H1 (cell line): ENCODE measurements around the gene RBFOX1. TPM values are rescaled to one million over a fixed set of nuclear protein-coding genes. Genes with fewer than 3 reads are reported as not detected.

ENCODE experiments used
- CTCF ChIA-PET: fragments of 300-600 bp; sonication (Branson Sonifier 250); formaldehyde crosslinking; loops from one replicate; lab custom pipeline; 2021; ENCODE audit not compliant: partially characterized antibody; lab: Charles Lee
- POLR2A ChIA-PET: fragments of 300-600 bp; sonication (Branson Sonifier 250); formaldehyde crosslinking; loops from one replicate; lab custom pipeline; 2021; ENCODE audit warnings: inconsistent platforms; ENCODE audit not compliant: partially characterized antibody; lab: Charles Lee
- DNase-seq, 2 experiments: peaks; one replicate each; pipeline versions ENCODE4 v3.0.0 to v3.0.0-alpha.2; 2010 to 2022; ENCODE audit warnings: low spot score in 2 of 2, low read depth in 1 of 2, mixed read lengths in 1 of 2
- FAIRE-seq: peaks from 2 replicates; lab custom pipeline; 2011; peaks lifted over from hg19 to GRCh38; lab: Jason Lieb, UNC
- H2AFZ ChIP-seq: 2 replicates; pipeline ENCODE4 v1.8.1; 2012; ENCODE audit warnings: low read length, inconsistent platforms
- H2AK5ac ChIP-seq: 2 replicates; pipeline ENCODE4 v1.6.1; 2013; ENCODE audit warnings: low read depth, low read length
- H2BK120ac ChIP-seq: replicated peaks from 2 replicates; pipeline ENCODE3; 2013; ENCODE audit warnings: low read depth, low read length, inconsistent platforms
- H2BK12ac ChIP-seq: 2 replicates; pipeline ENCODE4 v1.6.1; 2013; ENCODE audit warnings: low read depth, low read length
- H2BK15ac ChIP-seq: 2 replicates; pipeline ENCODE4 v1.6.1; 2013; ENCODE audit warnings: low read length
- H2BK20ac ChIP-seq: 2 replicates; pipeline ENCODE4 v1.6.1; 2013; ENCODE audit warnings: low read length
- H2BK5ac ChIP-seq: 2 replicates; pipeline ENCODE4 v1.6.1; 2013; ENCODE audit warnings: low read depth, low read length
- H3K14ac ChIP-seq: 2 replicates; pipeline ENCODE4 v1.6.1; 2013; ENCODE audit warnings: inconsistent platforms; ENCODE audit not compliant: insufficient read length
- H3K18ac ChIP-seq: 2 replicates; pipeline ENCODE4 v1.6.1; 2013; ENCODE audit warnings: low read length; ENCODE audit errors: extremely low read depth
- H3K23ac ChIP-seq: 2 replicates; pipeline ENCODE4 v1.6.1; 2013; ENCODE audit warnings: inconsistent platforms; ENCODE audit not compliant: insufficient read length
- H3K23me2 ChIP-seq: 2 replicates; pipeline ENCODE4 v1.6.1; 2013; ENCODE audit warnings: low read depth, low read length
- H3K27ac ChIP-seq: 2 replicates; pipeline ENCODE4 v1.6.1; 2011; ENCODE audit warnings: low read depth, low read length, inconsistent platforms
- H3K27me3 ChIP-seq, 4 experiments: replicated peaks in 1 of 4; 1 replicate in 1 of 4; 2 replicates in 3 of 4; pipeline versions ENCODE4 v1.6.1 to v1.8.1; 2011 to 2013; ENCODE audit warnings: low read length in 3 of 4, mild to moderate bottlenecking in 3 of 4, inconsistent platforms in 2 of 4, mixed read lengths in 2 of 4, moderate library complexity in 1 of 4; ENCODE audit not compliant: control insufficient read depth in 3 of 4, insufficient read depth in 3 of 4; ENCODE audit errors: extremely low read depth in 1 of 4
- H3K36me3 ChIP-seq, 4 experiments: 2 replicates each; pipeline versions ENCODE4 v1.6.1 to v1.8.1; 2011 to 2013; ENCODE audit warnings: mild to moderate bottlenecking in 4 of 4, low read length in 3 of 4, moderate library complexity in 2 of 4, control low read depth in 1 of 4, inconsistent platforms in 1 of 4; ENCODE audit not compliant: insufficient read depth in 4 of 4, control insufficient read depth in 2 of 4
- H3K4ac ChIP-seq: replicated peaks from 2 replicates; pipeline ENCODE3; 2013; ENCODE audit warnings: low read length, low read depth, mixed read lengths, inconsistent platforms; ENCODE audit not compliant: insufficient read length
- H3K4me1 ChIP-seq, 4 experiments: replicated peaks in 1 of 4; 1 replicate in 1 of 4; 2 replicates in 3 of 4; pipeline versions ENCODE4 v1.6.1 to v1.8.1; 2011 to 2013; ENCODE audit warnings: low read length in 3 of 4, inconsistent platforms in 2 of 4, mixed read lengths in 1 of 4; ENCODE audit not compliant: insufficient read depth in 4 of 4, control insufficient read depth in 3 of 4
- H3K4me2 ChIP-seq, 2 experiments: 2 replicates each; pipeline versions ENCODE4 v1.6.1 to v1.8.1; 2011 to 2013; ENCODE audit warnings: low read depth in 2 of 2, low read length in 2 of 2, control low read depth in 1 of 2, inconsistent platforms in 1 of 2, mild to moderate bottlenecking in 1 of 2; ENCODE audit not compliant: insufficient read depth in 1 of 2
- H3K4me3 ChIP-seq, 4 experiments: fragments of 200-600, 300-600 bp in 1 of 4; sonication (generic), shearing (Covaris generic), sonication (Bioruptor Twin) in 1 of 4; 2 replicates each; pipeline versions ENCODE4 v1.5.1 to v1.8.1; 2011 to 2016; ENCODE audit warnings: low read length in 4 of 4, low read depth in 3 of 4, control low read depth in 2 of 4, inconsistent platforms in 2 of 4, mild to moderate bottlenecking in 2 of 4, mixed read lengths in 1 of 4, moderate library complexity in 1 of 4; ENCODE audit not compliant: insufficient read depth in 2 of 4; ENCODE audit errors: extremely low read depth in 1 of 4
- H3K56ac ChIP-seq: replicated peaks from 2 replicates; pipeline ENCODE3; 2013; ENCODE audit warnings: low read depth, mild to moderate bottlenecking, mixed read lengths, low read length, inconsistent platforms; ENCODE audit not compliant: insufficient read length
- H3K79me1 ChIP-seq: 2 replicates; pipeline ENCODE4 v1.6.1; 2013; ENCODE audit warnings: low read depth, low read length, control low read depth
- H3K79me2 ChIP-seq, 2 experiments: 2 replicates each; pipeline versions ENCODE4 v1.6.1 to v1.8.1; 2012 to 2013; ENCODE audit warnings: low read length in 2 of 2, mild to moderate bottlenecking in 2 of 2, inconsistent platforms in 1 of 2; ENCODE audit not compliant: insufficient read depth in 2 of 2, control insufficient read depth in 1 of 2
- H3K9ac ChIP-seq, 4 experiments: replicated peaks in 1 of 4; 1 replicate in 1 of 4; 2 replicates in 3 of 4; pipeline versions ENCODE4 v1.6.1 to v1.8.1; 2011 to 2013; ENCODE audit warnings: low read depth in 3 of 4, low read length in 3 of 4, control low read depth in 2 of 4, mild to moderate bottlenecking in 2 of 4, moderate library complexity in 2 of 4, inconsistent platforms in 1 of 4; ENCODE audit errors: extremely low read depth in 1 of 4
- H3K9me3 ChIP-seq, 2 experiments: 2 replicates each; pipeline versions ENCODE4 v1.6.1 to v1.8.1; 2012 to 2013; ENCODE audit warnings: mild to moderate bottlenecking in 2 of 2, moderate library complexity in 2 of 2, control low read depth in 1 of 2, inconsistent platforms in 1 of 2, low read depth in 1 of 2, low read length in 1 of 2, mixed read lengths in 1 of 2; ENCODE audit not compliant: insufficient read depth in 2 of 2
- H4K20me1 ChIP-seq, 2 experiments: replicated peaks in 1 of 2; 2 replicates each; pipeline versions ENCODE3 to v1.8.1; 2011 to 2013; ENCODE audit warnings: inconsistent platforms in 2 of 2, low read length in 2 of 2, mild to moderate bottlenecking in 1 of 2; ENCODE audit not compliant: insufficient read depth in 2 of 2, control insufficient read depth in 1 of 2
- H4K5ac ChIP-seq: 2 replicates; pipeline ENCODE4 v1.6.1; 2013; ENCODE audit warnings: low read length, low read depth, mixed read lengths, inconsistent platforms; ENCODE audit not compliant: insufficient read length
- H4K8ac ChIP-seq: 2 replicates; pipeline ENCODE4 v1.8.0; 2013; ENCODE audit warnings: mild to moderate bottlenecking, moderate library complexity, low read length, inconsistent platforms; ENCODE audit not compliant: insufficient read depth; ENCODE audit errors: extremely low read depth
- H4K91ac ChIP-seq: replicated peaks from 2 replicates; pipeline ENCODE3; 2013; ENCODE audit warnings: low read length, mixed read lengths, inconsistent platforms; ENCODE audit not compliant: insufficient read length
- MAFK ChIP-seq: IDR thresholded peaks from 2 replicates; pipeline ENCODE4 v1.6.1; 2012; ENCODE audit warnings: low read depth, mild to moderate bottlenecking, improper control_type of control experiment, low read length
- ZNF274 ChIP-seq: IDR thresholded peaks from 2 replicates; pipeline ENCODE4 v1.7.0; 2012; ENCODE audit warnings: low read length, borderline replicate concordance; ENCODE audit errors: extremely low read depth
- WGBS, 2 experiments: shearing (Covaris generic) in 1 of 2; methylation state at CpG; one replicate each; pipeline versions ENCODE4 v1.1.6 to v1.1.7; 2013 to 2015; ENCODE audit warnings: low lambda C conversion rate in 2 of 2, mixed read lengths in 2 of 2, inconsistent platforms in 1 of 2, low coverage in 1 of 2, missing lambda C conversion rate in 1 of 2; ENCODE audit not compliant: insufficient replicate concordance in 2 of 2, insufficient coverage in 1 of 2, insufficient read length in 1 of 2; ENCODE audit errors: extremely low coverage in 1 of 2, missing lambda C conversion rate in 1 of 2; 5-methylcytosine and 5-hydroxymethylcytosine counted together
- polyA plus RNA-seq, 7 experiments: library from polyadenylated mRNA; depleted of rRNA in 3 of 7; stranded (reverse) in 5 of 7; unstranded in 2 of 7; fragments of >200 nt in 5 of 7; fragments of 200-250 nt in 2 of 7; gene quantifications; 1 replicate in 5 of 7; 2 replicates in 1 of 7; 4 replicates in 1 of 7; pipeline versions ENCODE4 v1.2.1 to v1.2.3, GENCODE V29; 2011 to 2013; ENCODE audit warnings: missing spikeins in 2 of 7, mixed read lengths in 2 of 7
- total RNA-seq: library from RNA; stranded (reverse); fragmentation: NEBNext Ultra II Directional; extraction: Animal tissue kit (Norgen Biotek cat#: 25700); gene quantifications from 2 replicates; pipeline ENCODE4 v1.2.1, GENCODE V29; 2021

RBFOX1 gene
- total and polyA plus RNA-seq, 2 of the 8 experiments (the other 6 are each of a cell fraction or from before 2014, with no cell fraction given): 1.7 to 2.8 TPM

- Histone ChIP-seq H3K4me3 (no peak overlapping the region), H3K9me3 (no peaks in the 10 kb centered on the region), H2BK5ac (no peak overlapping the region), H4K5ac (no peak overlapping the region), H3K4me2 (no peak overlapping the region), H2BK12ac (no peak overlapping the region), H2BK120ac (no peak overlapping the region), H3K4me1 (no peaks in the 10 kb centered on the region; a peak in 1 of 7 replicates), H2BK20ac (no peak overlapping the region), H2BK15ac (no peak overlapping the region), H3K23me2 (no peaks in the 10 kb centered on the region), H3K18ac (no peak overlapping the region), H4K8ac (no peak overlapping the region), H4K20me1 (no peaks in the 10 kb centered on the region), H3K27ac (no peak overlapping the region), H3K27me3 (no peaks in the 10 kb centered on the region), H3K56ac (no peak overlapping the region), H3K9ac (no peak overlapping the region), H3K79me1 (no peaks in the 10 kb centered on the region), H3K14ac (no peak overlapping the region), H2AK5ac (no peak overlapping the region), H3K4ac (no peak overlapping the region), H4K91ac (no peak overlapping the region), H3K79me2 (no peaks in the 10 kb centered on the region), H3K36me3 (no peaks in the 10 kb centered on the region), H3K23ac (no peak overlapping the region), H2AFZ (no peak overlapping the region)
- 96% methylated on average over 7 of the region's 7 CpGs; no CpG with 5 or more reads in 1 of the 2 experiments for WGBS, 2 experiments
- CTCF ChIA-PET: no interaction called here
- FAIRE-seq: no peak
- no peak for DNase-seq
- TF ChIP-seq ZNF274: no peak
- TF ChIP-seq MAFK: peak; percentile 87
- POLR2A ChIA-PET: no interaction called here
Observed at GRCh38 chr16:7399296-7399695, 66.7 kb downstream of the RBFOX1 start.
